ENCODE data around the gene GTF2A1. TPM values are rescaled to one million over a fixed set of nuclear protein-coding genes. Genes with fewer than 3 reads are reported as not detected.

GTF2A1 gene
- total and polyA plus RNA-seq, 4 donors: 2.9 to 22.1 (median 9.7) TPM

- no peaks in the 10 kb centered on the region for H3K27me3 ChIP-seq (ENCODE audit: control insufficient read depth in 4 of 4, insufficient read depth in 4 of 4, low read length in 3 of 4)
- no peak overlapping the region for H3K9ac ChIP-seq (ENCODE audit: low read depth in 1 of 2, low read length in 2 of 2)
- H3K36me3 ChIP-seq (ENCODE audit: control insufficient read depth in 4 of 4, insufficient read depth in 3 of 4, low read depth in 1 of 4, low read length in 3 of 4): no peaks in the 10 kb centered on the region
- no peak overlapping the region for H3K4me3 ChIP-seq (ENCODE audit: low read depth in 1 of 3, low read length in 3 of 3)
- TF ChIP-seq RAD21 (IDR thresholded peaks at IDR 0.05): peak in 1 of 2 donors; percentile 22
- no peak for TF ChIP-seq ZBTB33 (IDR thresholded peaks at IDR 0.05)
- no peak for DNase-seq (ENCODE audit: low spot score)
- H3K27ac ChIP-seq (ENCODE audit: low read depth in 1 of 2, low read length in 2 of 2): no peak overlapping the region
- H3K9me3 ChIP-seq (ENCODE audit: control insufficient read depth in 4 of 4, low read length in 3 of 4): no peaks in the 10 kb centered on the region
- H3K4me1 ChIP-seq (ENCODE audit: control insufficient read depth in 4 of 4, insufficient read depth in 4 of 4, low read length in 3 of 4): no peaks in the 10 kb centered on the region
- WGBS: 73% methylated on average over 1 of the region's 1 CpG
These were observed 31.5 kb upstream of the GTF2A1 start for GRCh38 chr14:81252278-81252677.

DNA sequence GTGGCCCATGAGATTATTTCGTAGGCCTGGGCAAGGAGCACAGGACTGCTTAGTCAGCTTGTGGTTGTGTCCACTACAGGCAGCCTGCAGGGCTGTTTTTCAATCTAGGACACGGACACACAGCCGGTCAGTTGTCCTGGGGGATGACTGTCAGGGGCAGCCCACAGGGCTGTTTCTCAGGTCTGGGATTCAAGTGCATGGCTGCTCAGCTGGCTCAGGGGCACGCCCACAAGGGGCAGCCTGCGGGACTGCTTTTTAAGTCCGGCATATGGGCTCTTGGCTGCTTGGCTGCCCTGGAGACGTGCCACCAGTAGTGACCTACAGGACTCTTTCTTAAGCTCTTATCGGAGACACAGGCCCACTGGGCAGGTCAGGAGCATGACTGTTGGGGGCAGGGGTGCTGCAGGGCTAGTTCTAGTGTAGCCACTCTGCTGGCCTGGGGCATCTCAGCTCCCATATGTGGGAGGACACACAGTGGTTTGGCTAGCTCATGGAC lies 26.6 kb upstream of the GTF2A1 start:
- Histone ChIP-seq H3K27me3 (ENCODE audit: control insufficient read depth in 4 of 4, insufficient read depth in 4 of 4, low read length in 3 of 4) (no peaks in the 10 kb centered on the region), H3K27ac (ENCODE audit: low read depth in 1 of 2, low read length in 2 of 2) (no peak overlapping the region), H3K9me3 (ENCODE audit: control insufficient read depth in 4 of 4, low read length in 3 of 4) (no peaks in the 10 kb centered on the region), H3K9ac (ENCODE audit: low read depth in 1 of 2, low read length in 2 of 2) (no peak overlapping the region), H3K4me1 (ENCODE audit: control insufficient read depth in 4 of 4, insufficient read depth in 4 of 4, low read length in 3 of 4) (no peaks in the 10 kb centered on the region), H3K36me3 (ENCODE audit: control insufficient read depth in 4 of 4, insufficient read depth in 3 of 4, low read depth in 1 of 4, low read length in 3 of 4) (no peaks in the 10 kb centered on the region), H3K4me3 (ENCODE audit: low read depth in 1 of 3, low read length in 3 of 3) (no peak overlapping the region)
- no peak for DNase-seq (ENCODE audit: low spot score)
- 79% methylated on average over 8 of the region's 8 CpGs for WGBS
- TF ChIP-seq NR2F2 (IDR thresholded peaks at IDR 0.05): no peak
- TF ChIP-seq, protein P1, sequence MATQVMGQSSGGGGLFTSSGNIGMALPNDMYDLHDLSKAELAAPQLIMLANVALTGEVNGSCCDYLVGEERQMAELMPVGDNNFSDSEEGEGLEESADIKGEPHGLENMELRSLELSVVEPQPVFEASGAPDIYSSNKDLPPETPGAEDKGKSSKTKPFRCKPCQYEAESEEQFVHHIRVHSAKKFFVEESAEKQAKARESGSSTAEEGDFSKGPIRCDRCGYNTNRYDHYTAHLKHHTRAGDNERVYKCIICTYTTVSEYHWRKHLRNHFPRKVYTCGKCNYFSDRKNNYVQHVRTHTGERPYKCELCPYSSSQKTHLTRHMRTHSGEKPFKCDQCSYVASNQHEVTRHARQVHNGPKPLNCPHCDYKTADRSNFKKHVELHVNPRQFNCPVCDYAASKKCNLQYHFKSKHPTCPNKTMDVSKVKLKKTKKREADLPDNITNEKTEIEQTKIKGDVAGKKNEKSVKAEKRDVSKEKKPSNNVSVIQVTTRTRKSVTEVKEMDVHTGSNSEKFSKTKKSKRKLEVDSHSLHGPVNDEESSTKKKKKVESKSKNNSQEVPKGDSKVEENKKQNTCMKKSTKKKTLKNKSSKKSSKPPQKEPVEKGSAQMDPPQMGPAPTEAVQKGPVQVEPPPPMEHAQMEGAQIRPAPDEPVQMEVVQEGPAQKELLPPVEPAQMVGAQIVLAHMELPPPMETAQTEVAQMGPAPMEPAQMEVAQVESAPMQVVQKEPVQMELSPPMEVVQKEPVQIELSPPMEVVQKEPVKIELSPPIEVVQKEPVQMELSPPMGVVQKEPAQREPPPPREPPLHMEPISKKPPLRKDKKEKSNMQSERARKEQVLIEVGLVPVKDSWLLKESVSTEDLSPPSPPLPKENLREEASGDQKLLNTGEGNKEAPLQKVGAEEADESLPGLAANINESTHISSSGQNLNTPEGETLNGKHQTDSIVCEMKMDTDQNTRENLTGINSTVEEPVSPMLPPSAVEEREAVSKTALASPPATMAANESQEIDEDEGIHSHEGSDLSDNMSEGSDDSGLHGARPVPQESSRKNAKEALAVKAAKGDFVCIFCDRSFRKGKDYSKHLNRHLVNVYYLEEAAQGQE (IDR thresholded peaks at IDR 0.05): no peak
- TF ChIP-seq FOXA1 (IDR thresholded peaks at IDR 0.05): no peak
- TF ChIP-seq EGR1 (IDR thresholded peaks at IDR 0.05; ENCODE audit: low read depth in 2 of 2): no peak
- TF ChIP-seq RAD21 (IDR thresholded peaks at IDR 0.05): no peak
- TF ChIP-seq TAF1 (conservative IDR thresholded peaks at IDR 0.05): no peak
- TF ChIP-seq RXRA (IDR thresholded peaks at IDR 0.05): no peak
- TF ChIP-seq MAX (IDR thresholded peaks at IDR 0.05): no peak
- TF ChIP-seq ZBTB33 (IDR thresholded peaks at IDR 0.05): no peak
- no peak for TF ChIP-seq FOXA2 (IDR thresholded peaks at IDR 0.05)
- TF ChIP-seq, protein P2, sequence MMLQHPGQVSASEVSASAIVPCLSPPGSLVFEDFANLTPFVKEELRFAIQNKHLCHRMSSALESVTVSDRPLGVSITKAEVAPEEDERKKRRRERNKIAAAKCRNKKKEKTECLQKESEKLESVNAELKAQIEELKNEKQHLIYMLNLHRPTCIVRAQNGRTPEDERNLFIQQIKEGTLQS (IDR thresholded peaks at IDR 0.05): no peak
- TF ChIP-seq HNF4A (conservative IDR thresholded peaks at IDR 0.05): no peak
- TF ChIP-seq HNF4G (IDR thresholded peaks at IDR 0.05): no peak
